ENCODE measurements around the gene WBP4.
"Not testable (repeated sequence)": the region's sequence is repeated elsewhere in the genome, so short reads cannot be mapped to it uniquely, and the experiment has no call there.

The WBP4 gene

GRCh38 chr13:41079725-41080124 is 18.4 kb downstream of the WBP4 start:
- DNase-seq (ENCODE audit: low read depth), result no peak

- no peak for DNase-seq (ENCODE audit: low read depth)
Measured at GRCh38 chr13:41085961-41086585, 24.8 kb downstream of the WBP4 start.

GRCh38 chr13:41095681-41096080 is 34.4 kb downstream of the WBP4 start:
- not testable (repeated sequence) for DNase-seq (ENCODE audit: low read depth)

GRCh38 chr13:41098761-41099160 is 37.5 kb downstream of the WBP4 start:
- DNase-seq (ENCODE audit: low read depth), result no peak

GRCh38 chr13:41099986-41100385 is 38.7 kb downstream of the WBP4 start:
- no peak for DNase-seq (ENCODE audit: low read depth)

GRCh38 chr13:41107104-41107571 is 45.8 kb downstream of the WBP4 start:
- no peak for DNase-seq (ENCODE audit: low read depth)

- DNase-seq (ENCODE audit: low read depth), result no peak
Measured at GRCh38 chr13:41107584-41108014, 46.3 kb downstream of the WBP4 start.

- DNase-seq (ENCODE audit: low read depth), result no peak
Measured at GRCh38 chr13:41111454-41111853, 50.1 kb downstream of the WBP4 start.

- DNase-seq (ENCODE audit: low read depth), result no peak
Measured at GRCh38 chr13:41117869-41118268, 56.6 kb downstream of the WBP4 start.

- DNase-seq (ENCODE audit: low read depth), result no peak
Measured at GRCh38 chr13:41122838-41123237, 61.5 kb downstream of the WBP4 start.

- no peak for DNase-seq (ENCODE audit: low read depth)
Measured at GRCh38 chr13:41127701-41128100, 66.4 kb downstream of the WBP4 start.

GRCh38 chr13:41130356-41130755 is 69.0 kb downstream of the WBP4 start:
- DNase-seq (ENCODE audit: low read depth), result no peak

GRCh38 chr13:41131189-41131588 is 69.9 kb downstream of the WBP4 start:
- not testable (repeated sequence) for DNase-seq (ENCODE audit: low read depth)

GRCh38 chr13:41131660-41132511 is 70.6 kb downstream of the WBP4 start:
- DNase-seq (ENCODE audit: low read depth), result not testable (repeated sequence)

- peak; percentile 99 for DNase-seq (ENCODE audit: low read depth)
Measured at GRCh38 chr13:41132512-41133152, 71.3 kb downstream of the WBP4 start, which contains the start of gene KBTBD6. Gene KBTBD6 (minus strand): TSS chr13:41132802. CDS start chr13:41132511, 291 bp downstream.
